ENCODE data around the gene IL1R1.
"Not testable (repeated sequence)": the region's sequence is repeated elsewhere in the genome, so short reads cannot be mapped to it uniquely, and the experiment has no call there.

Gene IL1R1

DNA sequence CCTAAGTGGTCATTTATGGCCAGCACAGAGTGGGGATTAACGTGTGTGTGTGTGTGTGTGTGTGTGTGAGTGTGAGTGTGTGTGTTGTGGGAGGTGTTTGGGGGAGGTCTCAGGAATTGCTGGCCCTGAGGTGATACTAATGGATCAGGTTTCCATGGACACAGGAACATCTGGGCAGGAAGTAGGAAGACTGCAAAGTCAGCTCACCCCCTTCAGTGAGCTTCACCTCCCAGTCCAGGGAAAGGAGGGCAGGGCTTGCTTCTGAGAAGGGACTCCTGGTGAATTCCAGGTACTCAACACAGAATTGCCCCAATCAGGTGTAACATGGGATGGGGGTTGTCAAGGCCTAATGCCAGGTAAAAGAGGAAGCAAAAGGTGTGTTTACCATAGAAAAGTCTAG lies 30.3 kb upstream of the IL1R1 start:
- no peak for DNase-seq

DNA sequence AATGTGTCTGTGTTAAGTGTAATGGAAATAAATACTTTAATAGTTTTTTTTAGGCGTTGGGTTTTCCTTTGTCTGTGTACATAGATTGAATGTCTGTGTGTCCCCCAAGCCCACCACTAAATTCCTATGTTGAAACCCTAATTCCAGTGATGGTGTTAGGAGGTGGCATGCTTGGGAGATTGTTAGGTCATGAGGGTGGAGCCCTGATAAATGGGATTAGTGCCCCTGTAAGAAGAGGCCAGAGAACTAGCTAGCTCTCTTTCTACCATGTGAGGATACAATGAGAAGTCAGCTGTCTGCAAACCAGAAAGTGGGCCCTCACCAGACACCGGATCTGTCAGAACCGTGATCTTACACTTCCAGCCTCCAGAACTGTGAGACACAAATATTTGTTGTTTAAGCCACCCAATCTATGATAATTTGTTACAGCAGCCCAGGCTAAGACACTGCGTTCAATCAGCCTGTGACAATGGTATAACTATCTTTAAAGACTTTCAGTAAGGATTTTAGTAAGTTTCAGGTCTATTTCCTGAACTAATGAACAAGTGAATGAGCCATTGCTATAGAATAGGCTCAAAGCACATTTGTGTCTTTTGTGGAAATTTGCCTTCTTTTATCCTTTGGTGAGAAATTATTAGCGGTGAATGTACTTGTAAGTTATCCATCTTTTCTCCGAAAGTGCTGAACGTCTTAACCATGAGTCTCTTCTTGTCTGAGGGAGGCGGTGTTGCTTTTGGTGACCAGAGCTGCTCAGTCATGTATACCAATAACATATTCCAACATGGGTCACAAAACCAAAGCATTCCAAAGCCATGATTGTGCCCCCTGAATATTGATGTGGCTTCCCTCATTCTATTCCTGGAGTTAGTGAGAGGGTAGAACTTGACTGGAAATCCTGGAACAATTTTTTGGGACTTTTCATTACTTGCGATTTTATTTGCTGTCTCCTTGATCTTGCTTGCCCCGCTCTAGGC lies 29.6 kb upstream of the IL1R1 start:
- DNase-seq: no peak

DNA sequence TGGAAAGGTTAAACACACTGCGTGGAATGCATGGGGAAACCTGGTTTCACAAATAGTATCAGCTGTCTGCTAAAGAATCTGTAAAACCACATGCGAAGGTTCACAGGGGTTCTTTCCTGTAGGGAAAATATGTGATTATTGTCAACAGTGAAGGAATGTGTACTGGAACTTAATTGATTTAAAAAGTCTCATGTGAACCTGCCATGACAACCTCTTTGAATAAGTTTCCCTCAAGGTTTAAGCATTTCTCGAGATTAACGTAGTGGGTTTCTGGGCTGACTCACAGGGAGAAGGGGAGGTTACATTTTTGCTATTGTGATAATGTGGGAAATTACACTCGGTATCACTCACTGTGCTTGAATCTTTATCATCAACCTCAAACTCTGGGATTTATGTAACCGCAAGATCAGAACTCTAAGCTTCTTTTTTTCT lies 28.2 kb upstream of the IL1R1 start:
- DNase-seq: no peak

DNA sequence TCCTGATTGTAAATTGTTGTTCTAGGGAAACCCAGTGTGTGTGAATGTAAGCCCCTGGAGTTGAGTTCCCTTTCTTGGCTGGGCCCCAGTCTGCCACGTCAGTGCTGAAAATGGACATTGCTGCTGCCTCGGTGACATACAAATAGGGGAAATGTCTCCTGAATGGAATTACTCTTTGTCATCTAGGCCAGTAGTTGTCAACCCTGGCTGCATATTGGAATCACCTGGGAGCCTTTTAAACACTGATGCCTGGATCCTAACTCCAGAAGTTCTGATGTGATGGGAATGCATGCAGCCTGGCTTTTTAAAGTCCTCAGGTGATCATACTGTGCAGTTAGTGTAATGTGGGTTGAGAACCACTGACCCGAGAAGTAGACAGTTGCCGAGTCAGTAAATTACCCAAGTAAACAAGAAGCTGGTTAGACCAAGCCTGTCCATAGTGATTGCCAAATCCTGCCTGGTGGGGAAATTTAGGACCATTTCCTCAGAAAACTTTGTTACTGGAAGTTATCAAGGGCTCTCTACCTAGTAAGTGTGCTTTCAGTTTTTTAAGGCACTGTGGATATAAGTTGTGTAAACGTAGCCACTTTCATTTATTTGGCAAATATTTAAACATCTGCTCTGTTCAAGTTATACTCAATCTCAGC lies 27.6 kb upstream of the IL1R1 start:
- DNase-seq: no peak

DNA sequence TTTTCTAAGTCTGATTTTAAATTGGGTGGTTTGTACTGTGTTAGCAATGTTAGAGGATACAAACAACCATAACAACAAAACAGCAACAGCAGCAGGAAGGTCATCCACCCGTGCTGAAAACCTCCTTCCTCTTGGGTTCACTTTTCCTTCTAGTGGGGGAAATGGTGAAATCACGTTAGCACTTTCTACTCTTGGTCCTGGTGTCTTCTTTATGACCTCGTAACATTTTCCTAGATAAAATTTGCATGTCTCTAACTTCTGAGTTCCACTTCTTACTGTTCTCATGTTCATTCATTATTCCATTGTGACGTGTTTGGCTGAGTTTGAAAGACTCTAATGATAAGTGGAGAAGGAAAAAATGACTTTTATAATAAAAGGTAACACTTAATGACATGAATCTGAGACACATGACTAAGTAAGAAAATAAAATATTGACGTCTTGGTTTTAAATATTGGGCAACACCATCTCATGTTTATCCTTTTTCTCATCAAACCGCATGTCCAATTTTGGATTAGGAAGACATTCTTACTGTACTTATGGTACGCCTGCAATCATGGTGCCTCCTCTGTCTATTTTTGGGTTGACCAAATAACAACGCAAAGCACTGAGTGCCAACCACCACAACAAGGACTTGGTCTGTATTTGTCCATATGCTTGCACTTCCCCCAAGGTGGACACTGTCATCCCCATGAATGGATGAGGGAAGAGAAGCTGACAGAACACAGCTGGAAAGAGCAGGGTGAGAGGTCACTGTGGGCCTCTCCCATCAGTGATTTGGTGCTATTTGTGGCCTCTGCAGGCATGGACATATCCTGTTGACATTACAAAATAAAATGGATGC lies 25.7 kb upstream of the IL1R1 start:
- no peak for DNase-seq

DNA sequence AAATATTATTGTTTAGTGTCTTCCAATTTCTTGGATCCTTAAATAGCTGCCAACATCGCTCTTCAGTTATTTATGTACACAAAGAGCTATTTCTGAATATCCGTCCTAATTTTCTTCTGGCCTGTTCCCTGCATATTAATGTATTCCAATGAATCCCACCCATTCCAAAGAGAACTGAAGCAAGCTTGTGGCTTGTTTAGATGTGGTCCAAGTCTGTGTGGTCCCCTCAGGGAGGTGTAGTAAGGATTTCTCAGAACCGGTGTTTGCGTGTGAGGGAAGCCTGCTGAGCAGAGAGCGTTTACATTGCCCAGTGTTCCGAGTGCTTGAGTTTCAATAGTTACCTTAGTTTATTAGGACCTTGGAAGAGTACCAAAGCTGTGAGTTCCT lies 25.1 kb upstream of the IL1R1 start:
- DNase-seq: no peak

DNA sequence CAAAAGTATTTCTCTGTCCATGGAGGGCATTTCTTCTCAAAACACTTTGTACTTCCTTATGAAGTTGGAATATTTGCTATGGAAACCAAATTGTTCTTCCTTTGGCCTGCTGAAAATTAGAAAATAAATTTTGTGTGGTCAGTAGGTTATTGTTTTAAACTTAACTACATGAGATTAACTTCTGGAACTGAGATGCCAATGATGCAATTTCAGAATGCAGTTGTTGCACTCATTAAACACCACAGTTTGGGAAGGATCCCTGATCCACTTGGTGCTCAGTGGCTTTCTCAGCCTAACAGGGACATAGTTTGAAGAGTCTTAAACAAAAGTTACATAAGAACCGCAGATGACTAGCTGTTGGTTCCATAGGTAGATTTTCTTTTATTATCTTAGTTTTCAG lies 23.3 kb upstream of the IL1R1 start:
- DNase-seq: no peak

DNA sequence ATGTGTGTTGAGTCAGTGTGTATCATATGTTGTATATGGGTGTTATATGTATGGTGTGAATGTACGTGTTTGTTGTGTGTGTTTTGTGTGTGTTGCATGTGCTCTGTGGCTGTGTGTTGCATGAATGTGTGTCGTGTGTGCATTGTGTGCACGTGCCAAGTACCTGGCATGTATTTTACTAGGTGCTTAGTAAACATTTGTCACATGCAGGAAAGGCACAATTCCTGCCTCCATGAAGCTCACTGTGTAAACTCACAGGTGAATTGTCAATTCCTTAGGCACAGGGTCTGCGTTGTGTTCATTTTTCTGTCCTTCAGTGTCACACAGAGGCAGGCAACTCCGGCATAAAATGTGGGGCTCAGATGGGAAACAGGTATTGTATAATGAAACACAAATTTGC lies 22.3 kb upstream of the IL1R1 start:
- no peak for DNase-seq

DNA sequence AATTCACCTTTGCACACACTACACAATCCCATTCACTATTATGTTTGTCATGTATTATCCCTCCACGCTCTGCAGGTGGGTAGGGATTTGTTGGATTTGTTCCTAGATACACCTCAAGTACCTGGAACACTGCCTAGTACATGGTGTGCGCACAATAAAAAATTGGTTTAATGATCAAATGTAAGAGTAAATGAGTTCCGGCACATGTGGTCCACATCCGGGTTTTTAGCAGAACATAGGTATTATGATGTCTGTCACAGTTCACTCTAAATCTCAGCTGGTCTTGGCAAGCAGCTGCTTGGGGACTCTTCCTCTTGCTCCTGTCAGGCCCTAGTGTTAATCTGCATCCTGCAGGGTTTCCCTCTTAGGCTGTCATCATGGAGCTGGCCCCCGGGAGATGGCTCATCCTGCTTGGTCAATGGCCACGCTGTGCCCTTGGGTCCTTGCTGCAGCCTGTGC lies 21.8 kb upstream of the IL1R1 start:
- DNase-seq: no peak

DNA sequence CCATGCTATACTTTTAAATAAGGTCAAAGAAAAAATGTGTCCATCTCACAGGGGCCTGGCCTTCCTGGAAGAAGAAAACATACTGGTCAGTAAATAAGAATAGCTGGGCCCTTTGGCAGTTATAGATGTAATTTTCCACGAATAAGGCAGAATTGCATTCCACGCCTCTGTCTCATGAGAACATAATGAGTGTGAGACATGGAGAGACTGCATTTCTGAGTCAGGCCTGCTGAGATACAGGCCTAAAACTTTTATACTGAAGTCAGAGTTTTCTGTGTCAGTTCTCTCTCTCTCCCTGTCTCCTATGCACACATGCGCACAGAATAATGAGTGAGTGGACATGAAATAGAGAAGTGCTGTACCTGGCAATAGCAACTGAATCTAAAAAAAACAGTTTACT lies 20.4 kb upstream of the IL1R1 start:
- no peak for DNase-seq

DNA sequence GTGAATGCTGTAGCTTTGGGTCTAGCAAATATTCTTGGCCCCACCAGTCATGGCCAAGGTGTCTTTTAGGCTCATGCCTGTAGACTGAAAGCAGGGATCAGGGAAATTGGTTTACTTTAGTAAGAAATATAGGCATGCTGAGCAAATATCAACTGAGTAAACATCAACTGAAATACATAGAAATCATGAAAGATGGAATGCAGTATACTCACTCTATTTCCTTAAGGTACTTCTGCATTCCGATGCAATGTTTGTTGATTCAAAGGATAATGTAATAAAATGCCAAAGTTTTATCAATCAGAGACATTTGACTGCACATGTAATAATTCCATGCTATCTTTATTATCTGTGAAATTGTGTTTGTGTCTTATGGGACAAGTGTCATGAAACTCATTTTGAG lies 19.6 kb upstream of the IL1R1 start:
- DNase-seq: no peak

DNA sequence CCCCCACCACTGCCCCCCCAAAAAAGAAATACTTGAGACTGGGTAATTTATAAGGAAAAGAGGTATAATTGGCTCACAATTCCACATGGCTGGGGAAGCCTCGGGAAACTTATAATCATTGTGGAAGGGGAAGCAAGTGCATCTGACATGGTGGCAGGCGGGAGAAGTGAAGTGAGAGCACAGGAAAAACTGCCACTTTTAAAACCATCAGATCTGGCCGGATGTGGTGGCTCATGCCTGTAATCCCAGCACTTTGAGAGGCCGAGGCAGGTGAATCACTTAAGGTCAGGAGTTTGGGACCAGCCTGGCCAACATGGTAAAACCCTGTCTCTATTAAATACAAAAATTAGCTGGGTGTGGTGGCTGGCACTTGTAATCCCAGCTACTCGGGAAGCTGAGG lies 18.1 kb upstream of the IL1R1 start:
- DNase-seq: not testable (repeated sequence)

DNA sequence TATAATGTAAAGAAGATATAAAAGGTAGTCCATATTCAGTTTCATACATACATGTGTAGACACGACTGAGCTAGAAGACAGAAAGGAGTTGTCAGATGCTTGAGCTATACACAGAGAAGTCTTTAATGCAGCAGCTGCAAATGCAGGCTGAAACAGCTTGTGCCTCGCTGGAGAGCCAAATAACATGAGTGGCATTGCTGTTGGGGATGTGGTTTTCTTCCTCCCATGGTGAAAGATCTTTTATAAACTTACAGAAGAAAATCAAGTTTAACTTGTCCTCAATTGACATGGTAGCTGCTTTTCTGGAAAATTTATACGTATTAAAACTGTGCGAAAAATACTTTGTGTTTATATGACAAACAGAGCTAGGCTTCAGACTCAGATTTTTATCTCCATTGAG lies 16.4 kb upstream of the IL1R1 start:
- no peak for DNase-seq

DNA sequence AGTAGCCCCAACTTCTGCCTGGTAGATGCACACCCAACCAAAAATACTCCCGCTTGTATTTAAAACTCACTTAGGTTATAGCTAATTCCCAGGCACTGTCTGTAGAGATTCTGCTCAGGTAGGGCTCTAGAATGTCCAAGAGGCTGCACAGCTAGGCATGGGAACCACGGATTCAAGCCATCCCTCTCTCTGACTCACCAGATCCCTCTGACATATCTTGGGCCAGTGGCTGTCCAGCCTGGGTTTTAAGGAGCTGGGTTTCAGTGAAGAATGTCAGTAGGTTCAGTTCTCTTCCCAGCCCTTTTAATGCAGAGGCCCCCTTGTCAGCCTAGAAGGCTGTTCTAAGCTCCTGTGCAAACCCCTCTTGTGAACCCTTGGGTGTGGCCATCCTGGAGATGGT lies 15.9 kb upstream of the IL1R1 start:
- DNase-seq: no peak

DNA sequence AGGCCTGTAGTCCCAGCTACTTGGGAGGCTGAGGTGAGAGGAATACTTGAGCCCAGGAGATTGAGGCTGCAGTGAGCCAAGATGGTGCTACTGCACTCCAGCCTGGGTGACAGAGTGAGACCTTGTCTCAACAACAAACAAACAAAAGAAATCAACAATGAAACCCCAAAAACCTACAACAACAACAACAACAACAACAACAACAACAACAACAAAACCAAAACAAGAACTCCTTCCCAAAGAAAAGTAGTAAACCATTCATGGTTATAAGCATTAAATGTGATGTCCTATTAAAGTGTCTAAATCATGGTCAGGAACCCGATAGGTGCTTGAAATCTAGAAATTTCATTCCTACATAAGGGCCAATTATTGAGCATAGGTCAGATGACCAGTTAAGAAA lies 13.5 kb upstream of the IL1R1 start:
- no peak for DNase-seq

DNA sequence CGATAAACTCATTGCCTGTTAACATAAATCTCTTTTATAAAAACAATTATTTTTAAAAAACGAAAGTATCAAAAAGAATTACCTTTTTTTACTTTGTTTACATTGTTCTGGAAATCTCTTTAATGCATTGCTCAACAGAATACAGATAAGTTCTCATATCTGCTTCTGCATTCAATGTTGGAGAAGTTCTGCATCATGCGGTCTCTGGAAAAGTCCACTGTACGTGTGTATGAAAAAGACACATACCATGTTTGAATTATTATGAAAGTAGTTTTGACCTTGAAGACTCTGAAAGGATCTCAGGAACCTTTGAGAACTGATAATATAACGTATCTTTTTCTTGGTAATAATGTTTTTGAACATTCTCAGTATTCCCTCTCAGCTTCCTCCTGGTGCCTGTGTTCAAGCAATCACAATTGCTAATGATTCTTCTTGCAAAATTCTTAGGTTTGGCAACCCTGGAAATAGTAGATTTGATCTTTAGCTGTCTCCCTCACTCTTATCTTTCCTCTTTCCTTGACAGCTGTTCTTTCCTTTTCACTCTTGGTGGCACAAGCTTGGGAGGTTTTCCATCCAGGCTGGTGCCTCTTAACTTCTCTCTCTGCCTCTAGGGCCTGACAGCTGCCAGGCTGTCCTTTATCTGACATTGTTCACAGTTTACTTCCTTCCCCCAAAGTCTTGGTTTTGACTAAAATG lies 12.4 kb upstream of the IL1R1 start:
- DNase-seq: no peak

DNA sequence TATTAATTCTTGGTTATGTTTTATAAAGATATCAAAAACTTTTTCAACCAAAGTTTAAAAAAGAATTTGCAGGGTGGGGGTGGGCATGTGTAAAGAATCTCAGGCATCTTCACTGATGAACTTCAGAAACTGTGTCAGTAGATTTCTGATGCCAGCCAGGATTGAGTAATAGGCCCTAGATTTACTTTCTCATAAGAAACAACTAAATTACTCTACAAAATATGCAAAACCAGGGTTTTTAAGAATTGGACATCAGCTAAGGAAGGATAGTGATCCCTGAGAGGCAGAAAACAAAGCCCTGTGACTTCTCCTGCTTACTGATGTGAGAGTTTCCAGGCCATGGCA lies 11.9 kb upstream of the IL1R1 start:
- DNase-seq: no peak

DNA sequence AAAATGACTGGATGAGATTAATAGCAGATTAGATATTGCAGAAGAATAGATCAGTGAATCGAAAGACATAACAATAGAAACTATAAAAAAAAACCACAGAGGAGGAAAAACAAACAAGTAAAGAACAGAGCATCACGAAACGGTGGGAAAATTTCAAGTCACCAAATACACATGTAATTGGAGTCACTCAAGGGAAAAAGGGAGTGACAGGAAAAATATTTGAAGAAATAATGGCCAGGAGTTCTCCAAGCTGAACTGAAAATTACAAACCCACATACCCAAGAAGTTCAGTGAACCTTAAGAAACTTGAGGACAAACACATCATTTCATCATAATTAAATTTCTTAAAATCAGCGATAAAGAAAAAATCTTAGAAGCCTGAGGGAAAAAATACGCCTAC lies 11.0 kb upstream of the IL1R1 start:
- no peak for DNase-seq

DNA sequence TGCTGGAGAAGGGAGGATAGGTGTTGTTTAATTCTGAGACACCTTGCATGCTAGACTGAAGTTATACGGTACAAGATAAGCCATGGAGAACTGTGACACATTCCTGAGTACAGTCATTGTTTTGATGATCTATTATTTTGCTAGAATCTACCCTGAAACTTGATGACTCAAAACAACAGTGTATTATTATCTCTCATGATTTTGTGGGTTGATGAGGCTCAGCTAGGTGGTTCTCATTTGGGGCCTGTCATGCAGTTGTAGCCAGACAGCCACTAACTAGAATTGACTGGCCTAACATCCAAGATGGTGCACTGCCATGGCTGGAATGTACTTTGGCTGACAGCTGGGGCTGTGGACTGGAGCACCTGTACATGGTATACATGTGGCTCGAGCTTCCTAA lies 5.4 kb upstream of the IL1R1 start:
- no peak for DNase-seq

DNA sequence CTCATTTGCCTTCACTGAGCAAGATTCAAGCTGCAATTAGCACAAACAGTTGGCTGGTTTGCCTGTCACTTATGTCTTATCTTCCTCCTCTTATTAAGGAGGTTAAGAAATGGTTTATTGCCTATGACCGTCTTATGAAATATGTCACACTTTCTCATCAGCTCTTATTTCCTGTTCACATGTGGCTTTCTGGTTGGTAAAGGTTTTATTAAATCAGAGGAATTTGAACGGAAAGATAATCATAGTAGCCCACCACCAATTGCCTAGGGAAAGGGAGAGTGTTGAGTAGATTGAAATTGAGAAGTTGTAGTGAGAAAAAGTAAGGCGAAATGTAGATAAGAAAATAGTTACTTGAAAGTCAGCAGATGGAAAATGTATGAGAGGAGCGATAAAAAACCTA lies 4.2 kb upstream of the IL1R1 start:
- no peak for DNase-seq

DNA sequence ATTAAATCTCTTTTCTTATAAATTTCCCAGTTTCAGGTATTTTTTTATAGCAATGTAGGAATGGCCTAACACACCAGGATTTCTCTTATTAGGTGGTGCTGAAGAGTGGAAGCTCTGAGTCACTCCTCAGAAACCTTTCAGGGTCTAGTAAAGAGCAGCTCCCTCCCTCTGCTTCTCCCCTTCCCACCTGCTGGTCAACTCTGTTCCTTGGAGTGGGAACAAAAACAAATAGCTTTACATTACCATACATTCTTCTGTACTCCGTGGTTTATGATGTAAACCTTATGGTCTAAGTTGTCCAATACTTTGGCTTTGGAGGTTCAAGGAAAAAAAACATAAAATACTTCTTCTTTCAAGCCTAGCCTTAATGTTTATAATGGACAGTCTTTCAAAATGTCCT lies 2.7 kb upstream of the IL1R1 start:
- no peak for DNase-seq

DNA sequence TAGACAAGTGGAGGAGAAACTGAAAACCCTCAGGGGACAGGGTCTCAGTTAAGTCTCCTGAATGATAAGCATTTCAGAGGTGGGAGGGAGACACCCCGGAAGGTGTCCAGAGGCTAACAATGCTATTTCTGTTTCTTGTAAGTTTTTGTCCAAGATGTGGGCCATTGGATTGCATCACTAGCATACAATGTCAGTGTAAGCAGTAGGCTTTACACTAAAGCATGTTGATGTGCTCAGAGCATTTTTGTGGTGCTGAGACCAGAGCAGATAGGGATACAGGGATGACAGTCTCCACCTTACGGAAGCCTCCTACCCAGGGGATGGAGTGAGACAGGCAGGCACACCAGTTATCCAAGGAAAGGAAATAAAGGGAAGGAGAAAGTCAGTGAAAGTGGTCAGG lies 2.2 kb upstream of the IL1R1 start:
- no peak for DNase-seq
